HCEC 1CT (cell line): ENCODE measurements around the gene MAJIN.
A peak's percentile ranks its signal among the peaks of the same experiment; 100 is the strongest.
"Not testable (repeated sequence)": the region's sequence is repeated elsewhere in the genome, so short reads cannot be mapped to it uniquely, and the experiment has no call there.

Source experiments
- DNase-seq: peaks from one replicate; pipeline ENCODE4 v3.0.0-alpha.2; 2017

The MAJIN gene

GRCh38 chr11:64989416-64989815, 17.5 kb upstream of the MAJIN start:
- DNase-seq = no peak

GRCh38 chr11:64987998-64988854, 16.3 kb upstream of the MAJIN start:
- no peak for DNase-seq

DNA sequence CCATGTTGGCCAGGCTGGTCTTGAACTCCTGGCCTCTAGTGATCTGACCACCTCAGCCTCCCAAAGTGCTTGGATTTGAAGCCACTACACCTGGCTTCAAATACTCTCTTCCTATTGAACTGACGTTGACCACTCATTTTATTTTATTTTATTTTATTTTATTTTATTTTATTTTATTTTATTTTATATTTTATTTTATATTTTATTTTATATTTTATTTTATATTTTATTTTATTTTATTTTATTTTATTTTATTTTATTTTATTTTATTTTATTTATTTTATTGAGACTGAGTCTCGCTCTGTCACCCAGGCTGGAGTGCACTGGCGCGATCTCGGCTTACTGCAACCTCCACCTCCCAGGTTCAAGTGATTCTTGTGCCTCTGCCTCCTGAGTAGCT, 11.4 kb upstream of the MAJIN start:
- DNase-seq = not testable (repeated sequence)

- DNase-seq = no peak
These were observed 4.7 kb upstream of the MAJIN start for GRCh38 chr11:64976651-64977050.

DNA sequence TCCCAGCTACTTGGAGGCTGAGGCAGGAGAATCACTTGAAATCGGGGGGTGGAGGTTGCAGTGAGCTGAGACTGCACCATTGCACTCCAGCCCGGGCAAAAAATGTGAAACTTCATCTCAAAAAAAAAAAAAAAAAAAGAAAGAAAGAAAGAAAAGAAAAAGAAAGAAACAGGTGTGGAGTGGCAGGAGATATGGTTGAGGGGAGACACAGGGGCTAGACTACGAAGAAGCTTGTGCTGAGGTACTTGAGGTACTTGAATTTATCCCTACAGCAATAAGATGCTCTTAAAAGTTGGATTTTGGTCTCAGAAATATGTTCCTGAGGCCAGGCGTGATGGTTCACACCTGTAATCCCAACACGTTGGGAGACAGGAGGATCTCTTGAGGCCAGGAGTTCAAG, 2.2 kb upstream of the MAJIN start:
- no peak for DNase-seq

GRCh38 chr11:64970731-64971151, 1.2 kb downstream of the MAJIN start:
- no peak for DNase-seq

DNA sequence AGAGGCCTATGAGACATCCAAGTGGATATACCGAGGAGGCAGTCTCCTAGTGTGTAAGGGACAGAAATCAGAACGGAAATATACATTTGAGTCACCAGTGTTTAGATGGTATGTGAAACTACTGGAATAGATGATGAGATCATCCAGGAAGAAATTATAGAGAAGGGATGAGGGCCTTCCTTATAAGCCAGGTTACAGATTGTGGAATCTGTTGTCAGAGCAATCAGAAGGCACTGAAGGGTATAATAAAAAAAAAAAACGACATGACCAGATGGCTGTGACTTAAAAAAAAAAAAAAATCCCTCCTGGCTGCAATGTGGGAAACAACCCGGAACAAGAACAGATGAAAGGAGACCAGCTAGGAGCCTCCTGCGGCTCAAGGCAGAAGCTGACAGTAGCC, 2.7 kb downstream of the MAJIN start:
- peak; percentile 63 for DNase-seq

DNA sequence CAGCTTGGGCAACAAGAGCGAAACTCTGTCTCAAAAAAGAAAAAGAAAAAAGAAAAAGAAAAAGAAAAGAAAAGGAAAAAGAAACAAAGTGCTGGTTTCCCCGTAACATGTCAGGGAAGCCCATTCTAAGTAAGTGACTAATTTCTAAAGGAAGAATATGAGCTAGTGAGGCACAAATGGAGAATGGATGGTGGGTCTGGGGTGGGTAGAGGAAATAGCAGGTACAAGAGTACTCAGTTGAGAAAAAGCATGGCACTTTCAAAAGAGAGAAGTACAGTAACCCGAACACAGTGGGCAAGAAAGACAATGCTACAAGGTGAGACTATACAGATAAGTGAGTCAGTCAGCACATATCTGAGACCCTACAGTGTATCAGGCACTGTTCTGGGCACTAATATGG, 4.5 kb downstream of the MAJIN start:
- no peak for DNase-seq

DNA sequence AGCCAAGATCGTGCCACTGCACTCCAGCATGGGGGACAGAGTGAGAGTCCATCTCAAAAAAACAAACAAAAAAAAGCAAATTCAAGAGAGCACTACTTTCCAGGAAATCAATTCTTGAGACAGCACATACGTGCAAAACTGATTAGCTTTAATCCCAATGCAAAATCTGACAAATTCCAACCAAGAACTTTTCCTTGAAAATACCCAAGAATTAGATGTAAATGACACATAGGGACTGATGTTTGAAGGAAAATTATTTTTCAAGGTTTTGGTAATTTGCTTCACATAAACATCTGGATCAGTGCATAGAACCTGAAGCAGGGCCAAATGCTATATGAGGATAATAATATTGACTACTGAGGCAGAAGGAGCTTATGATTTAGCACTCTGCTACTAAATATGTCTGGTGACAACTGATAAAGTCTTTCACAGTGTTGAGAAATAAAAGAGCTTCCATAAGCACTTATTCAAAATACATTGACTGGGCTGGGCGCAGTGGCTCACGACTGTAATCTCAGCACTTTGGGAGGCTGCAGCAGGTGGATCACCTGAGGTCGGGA, 8.8 kb downstream of the MAJIN start:
- no peak for DNase-seq

GRCh38 chr11:64960719-64961118, 11.2 kb downstream of the MAJIN start:
- DNase-seq = no peak

GRCh38 chr11:64959498-64959897, 12.4 kb downstream of the MAJIN start:
- no peak for DNase-seq

DNA sequence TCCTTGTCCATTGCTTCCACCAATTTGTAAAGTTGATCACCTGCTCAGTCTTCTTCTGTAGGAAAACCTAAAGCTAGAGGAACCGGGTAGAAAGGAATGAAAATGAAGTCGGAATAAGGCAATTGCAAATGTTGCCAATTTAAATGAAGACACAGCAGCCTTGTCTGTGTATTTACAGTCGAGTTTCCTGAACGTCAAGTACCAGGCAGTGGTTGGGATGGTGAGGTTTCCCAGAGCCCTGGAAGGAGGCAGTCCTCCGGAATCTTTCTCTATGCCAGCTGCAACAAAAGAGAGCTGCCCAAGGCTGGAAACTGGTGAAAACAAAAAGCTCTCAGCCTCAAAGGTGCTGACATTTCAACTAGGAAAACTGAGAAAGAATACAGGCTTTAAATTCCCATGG, 17.7 kb downstream of the MAJIN start:
- no peak for DNase-seq

DNA sequence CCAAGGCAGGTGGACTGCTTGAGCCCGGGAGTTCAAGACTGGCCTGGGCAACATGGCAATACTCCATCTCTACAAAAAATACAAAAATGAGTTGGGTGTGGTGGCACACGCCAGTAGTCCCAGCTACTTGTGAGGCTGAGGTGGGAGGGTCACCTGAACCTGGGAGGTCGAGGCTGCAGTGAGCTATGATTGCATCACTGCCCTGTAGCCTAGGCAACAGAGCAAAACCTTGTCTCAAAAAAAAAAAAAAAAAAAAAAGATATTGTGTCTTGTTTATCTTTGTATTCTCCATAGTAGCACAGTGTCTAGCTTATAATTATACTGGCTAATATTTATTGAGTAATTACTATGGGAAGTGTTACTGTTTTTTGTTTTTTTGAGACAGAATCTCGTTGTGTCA, 20.4 kb downstream of the MAJIN start:
- no peak for DNase-seq

GRCh38 chr11:64947208-64947814, 24.6 kb downstream of the MAJIN start:
- DNase-seq = peak; percentile 58

- no peak for DNase-seq
These were observed 35.4 kb downstream of the MAJIN start for GRCh38 chr11:64936539-64936938.

- no peak for DNase-seq
These were observed 36.4 kb downstream of the MAJIN start, which contains the start of gene GPHA2 for GRCh38 chr11:64935359-64936081. Gene GPHA2 (minus strand): TSS chr11:64935893. CDS start chr11:64935460, 433 bp downstream.

GRCh38 chr11:64934682-64935358, 37.1 kb downstream of the MAJIN start:
- DNase-seq = no peak

DNA sequence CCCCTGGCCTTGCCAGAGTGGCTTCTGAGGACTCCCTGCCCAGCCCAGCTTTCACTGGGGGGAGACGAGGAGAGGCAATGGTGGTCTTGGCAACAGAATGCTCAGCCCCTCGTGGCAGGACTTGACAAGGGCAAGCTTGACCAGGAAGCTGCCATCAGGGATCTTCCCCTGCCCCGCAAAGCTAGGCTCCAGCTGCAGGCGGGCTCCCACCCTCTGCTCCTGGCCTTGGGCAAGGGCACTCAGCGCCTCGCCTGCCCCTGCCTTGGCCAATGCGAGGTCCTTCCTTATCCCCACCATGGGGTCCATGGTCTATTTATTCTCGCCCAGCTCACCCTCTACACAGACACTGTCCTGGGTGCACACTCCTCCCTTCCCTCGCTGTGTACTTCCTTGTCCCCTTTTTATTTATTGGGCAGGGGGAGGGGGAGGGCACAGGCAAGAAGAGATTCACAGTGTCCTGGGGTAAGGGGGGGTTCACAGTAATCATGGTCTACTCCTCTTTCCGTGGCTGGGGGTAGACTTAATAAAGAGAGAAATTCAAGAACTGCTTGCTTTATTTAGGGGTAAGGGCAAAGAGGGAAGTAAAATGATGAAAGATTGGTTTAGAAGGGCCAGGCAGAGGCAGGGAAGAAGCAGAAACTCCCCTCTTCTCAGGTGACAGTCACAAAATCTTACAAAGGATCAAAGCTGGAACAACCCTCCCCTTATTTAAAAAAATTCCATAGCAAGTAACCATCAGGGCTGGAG, 37.8 kb downstream of the MAJIN start:
- no peak for DNase-seq

DNA sequence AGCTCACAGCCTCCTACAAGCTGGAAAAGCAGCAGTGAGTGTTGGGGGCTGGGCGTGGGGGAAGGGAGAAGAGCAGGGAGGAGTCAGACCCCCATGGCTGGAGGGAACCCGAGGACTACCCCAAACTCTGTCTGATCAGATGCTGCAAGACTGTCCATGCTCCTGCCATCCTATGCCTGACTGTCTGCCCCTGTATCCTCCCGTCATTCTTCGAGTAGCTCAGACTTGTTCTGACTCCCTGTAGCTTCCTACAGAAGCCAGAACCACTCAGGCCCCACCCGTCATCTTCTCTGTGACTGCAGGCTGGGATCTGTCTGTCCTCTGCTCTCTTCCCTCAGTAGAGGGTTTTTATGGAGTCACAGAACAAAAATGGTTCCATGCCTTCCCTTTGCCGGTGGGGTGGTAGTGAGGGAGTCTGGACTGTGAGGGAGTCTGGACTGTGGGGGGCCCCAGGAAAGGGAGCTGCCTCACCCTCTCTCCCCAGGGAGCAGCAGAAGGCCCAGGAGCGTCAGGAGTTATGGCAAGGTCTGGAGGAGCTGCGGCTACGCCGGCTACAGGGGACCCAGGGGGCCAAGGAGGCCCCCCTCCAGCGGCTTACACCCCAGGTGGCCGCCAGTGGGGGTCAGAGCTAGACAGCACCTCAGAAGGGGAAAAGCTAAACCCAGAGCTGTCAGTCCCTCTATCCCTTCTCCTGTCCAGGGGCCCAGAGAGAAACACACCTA, 38.5 kb downstream of the MAJIN start:
- no peak for DNase-seq

- no peak for DNase-seq
These were observed 39.6 kb downstream of the MAJIN start for GRCh38 chr11:64932324-64932723.

DNA sequence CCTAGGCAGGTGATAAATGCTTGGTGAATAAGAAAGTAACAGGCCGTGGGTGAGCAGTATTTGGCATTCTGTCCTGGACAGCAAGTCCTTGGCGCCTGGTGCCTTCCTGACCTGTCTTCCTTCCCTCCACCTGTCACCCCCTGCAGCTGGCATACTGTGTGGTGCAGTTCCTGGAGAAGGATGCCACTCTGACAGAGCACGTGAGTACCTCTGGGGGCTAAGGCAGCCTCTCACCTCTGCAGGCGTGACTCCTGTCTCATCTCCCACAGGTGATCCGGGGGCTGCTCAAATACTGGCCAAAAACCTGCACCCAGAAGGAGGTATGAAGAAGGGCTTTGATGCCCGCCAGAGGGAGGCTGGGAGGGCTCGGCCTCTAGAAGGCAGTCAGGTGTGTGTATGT, 40.6 kb downstream of the MAJIN start:
- DNase-seq = no peak
